ENCODE measurements around the gene MRFAP1L1. TPM values are rescaled to one million over a fixed set of nuclear protein-coding genes. Genes with fewer than 3 reads are reported as not detected.
"Not testable (repeated sequence)": the region's sequence is repeated elsewhere in the genome, so short reads cannot be mapped to it uniquely, and the experiment has no call there.

MRFAP1L1 gene
- total RNA-seq, 1 donor from 2014 or later, result 70.2 TPM

GRCh38 chr4:6692806-6693205, 16.9 kb downstream of the MRFAP1L1 start:
- intact Hi-C loops (cut with micrococcal nuclease), result loop anchor here (10.0 kb wide), 1 partner anchor 488 kb away; the partner anchor contains the start of gene JAKMIP1

- intact Hi-C loops (cut with micrococcal nuclease), result loop anchor here (10.0 kb wide), 1 partner anchor 488 kb away; the partner anchor contains the start of gene JAKMIP1
Observed at GRCh38 chr4:6692379-6692778, 17.3 kb downstream of the MRFAP1L1 start.

GRCh38 chr4:6689506-6689960, 20.1 kb downstream of the MRFAP1L1 start:
- intact Hi-C loops (cut with micrococcal nuclease), result loop anchor here (1.0 kb wide), 2 partner anchors 15 to 20 kb away; partner anchors contain the start of gene MRFAP1L1

GRCh38 chr4:6688879-6689505, 20.7 kb downstream of the MRFAP1L1 start:
- intact Hi-C loops (cut with micrococcal nuclease), result loop anchor here (1.0 kb wide), 2 partner anchors 15 to 20 kb away; partner anchors contain the start of gene MRFAP1L1

GRCh38 chr4:6687947-6688878, 21.5 kb downstream of the MRFAP1L1 start:
- intact Hi-C loops (cut with micrococcal nuclease), result no loop called here

GRCh38 chr4:6686104-6686787, 23.4 kb downstream of the MRFAP1L1 start:
- intact Hi-C loops (cut with micrococcal nuclease), result no loop called here

GRCh38 chr4:6684656-6685055, 25.0 kb downstream of the MRFAP1L1 start:
- intact Hi-C loops (cut with micrococcal nuclease), result no loop called here

GRCh38 chr4:6682862-6683590, 26.6 kb downstream of the MRFAP1L1 start:
- intact Hi-C loops (cut with micrococcal nuclease), result no loop called here

GRCh38 chr4:6681191-6681590, 28.5 kb downstream of the MRFAP1L1 start:
- intact Hi-C loops (cut with micrococcal nuclease), result no loop called here

GRCh38 chr4:6680372-6681034, 29.2 kb downstream of the MRFAP1L1 start:
- intact Hi-C loops (cut with micrococcal nuclease), result no loop called here

GRCh38 chr4:6676722-6677558, 32.7 kb downstream of the MRFAP1L1 start:
- intact Hi-C loops (cut with micrococcal nuclease), result no loop called here

GRCh38 chr4:6674500-6675149, 35.0 kb downstream of the MRFAP1L1 start:
- intact Hi-C loops (cut with micrococcal nuclease), result loop anchor here (1.0 kb wide), 8 partner anchors 15 to 394 kb away; partner anchors contain the start of genes BLOC1S4, GRPEL1, KIAA0232 and MRFAP1L1

- intact Hi-C loops (cut with micrococcal nuclease), result loop anchor here (1.0 kb wide), 8 partner anchors 15 to 394 kb away; partner anchors contain the start of genes BLOC1S4, GRPEL1, KIAA0232 and MRFAP1L1
Observed at GRCh38 chr4:6673660-6674499, 35.8 kb downstream of the MRFAP1L1 start.

GRCh38 chr4:6673191-6673659, 36.4 kb downstream of the MRFAP1L1 start:
- intact Hi-C loops (cut with micrococcal nuclease), result not testable (repeated sequence)

GRCh38 chr4:6672541-6673190, 37.0 kb downstream of the MRFAP1L1 start:
- intact Hi-C loops (cut with micrococcal nuclease), result not testable (repeated sequence)

GRCh38 chr4:6672131-6672530, 37.5 kb downstream of the MRFAP1L1 start:
- intact Hi-C loops (cut with micrococcal nuclease), result no loop called here

GRCh38 chr4:6671648-6672047, 38.0 kb downstream of the MRFAP1L1 start:
- intact Hi-C loops (cut with micrococcal nuclease), result no loop called here

Data from T-helper 2 cell treated with Interferon-gamma antibody and Interleukin-4, amounts not matched to agents 100 ng/mL and 5 ng/mL, for 36 hours (primary cell).